H9 (cell line): Measurements from ENCODE around the gene ZNF133. TPM values are rescaled to one million over a fixed set of nuclear protein-coding genes. Genes with fewer than 3 reads are reported as not detected.

Experiments
- DNase-seq: peaks from one replicate; pipeline ENCODE4 v3.0.0-alpha.2; 2017
- H2AFZ ChIP-seq: one replicate; pipeline ENCODE4 v1.6.1; 2013; ENCODE audit warnings: mild to moderate bottlenecking, low read length, control low read depth, moderate library complexity
- H2AK5ac ChIP-seq: 2 replicates; pipeline ENCODE4 v1.6.1; 2013; ENCODE audit warnings: low read length, control low read depth, mixed read lengths; ENCODE audit not compliant: insufficient read length
- H2BK120ac ChIP-seq: one replicate; pipeline ENCODE4 v1.6.1; 2013; ENCODE audit warnings: low read depth, mild to moderate bottlenecking, low read length, control low read depth, inconsistent platforms; ENCODE audit not compliant: poor library complexity, severe bottlenecking
- H2BK12ac ChIP-seq: 2 replicates; pipeline ENCODE4 v1.6.1; 2013; ENCODE audit warnings: low read length, control low read depth, mixed read lengths, low read depth; ENCODE audit not compliant: insufficient read length
- H2BK15ac ChIP-seq: 2 replicates; pipeline ENCODE4 v1.6.1; 2013; ENCODE audit warnings: low read depth, low read length, control low read depth
- H2BK20ac ChIP-seq: one replicate; pipeline ENCODE4 v1.6.1; 2013; ENCODE audit warnings: low read depth, mild to moderate bottlenecking, low read length, control low read depth, inconsistent platforms; ENCODE audit not compliant: poor library complexity, severe bottlenecking
- H2BK5ac ChIP-seq: 2 replicates; pipeline ENCODE4 v1.6.1; 2013; ENCODE audit warnings: low read length, control low read depth, mixed read lengths; ENCODE audit not compliant: insufficient read length
- H3K14ac ChIP-seq: 2 replicates; pipeline ENCODE4 v1.6.1; 2013; ENCODE audit warnings: low read length, control low read depth; ENCODE audit not compliant: insufficient read depth
- H3K18ac ChIP-seq: 2 replicates; pipeline ENCODE4 v1.6.1; 2013; ENCODE audit warnings: low read depth, mild to moderate bottlenecking, mixed read lengths, low read length, control low read depth; ENCODE audit not compliant: insufficient read length
- H3K23ac ChIP-seq: 2 replicates; pipeline ENCODE4 v1.6.1; 2013; ENCODE audit warnings: low read length, control low read depth, mixed read lengths, low read depth; ENCODE audit not compliant: insufficient read length
- H3K23me2 ChIP-seq: 2 replicates; pipeline ENCODE4 v1.6.1; 2013; ENCODE audit warnings: low read depth, mild to moderate bottlenecking, mixed read lengths, low read length, control low read depth; ENCODE audit not compliant: insufficient read length, poor library complexity, severe bottlenecking
- H3K27ac ChIP-seq: 2 replicates; pipeline ENCODE4 v1.5.1; 2013; ENCODE audit warnings: low read length, control low read depth, mixed read lengths, low read depth; ENCODE audit not compliant: insufficient read length
- H3K27me3 ChIP-seq: 2 replicates; pipeline ENCODE4 v1.6.1; 2013; ENCODE audit warnings: low read length, control low read depth, inconsistent platforms; ENCODE audit not compliant: insufficient read depth
- H3K4ac ChIP-seq: 2 replicates; pipeline ENCODE4 v1.6.1; 2013; ENCODE audit warnings: low read depth, mild to moderate bottlenecking, control low read depth, inconsistent platforms, low read length, moderate library complexity
- H3K4me1 ChIP-seq: 2 replicates; pipeline ENCODE4 v1.6.1; 2013; ENCODE audit warnings: low read length, control low read depth, inconsistent platforms; ENCODE audit not compliant: insufficient read depth
- H3K4me2 ChIP-seq: 2 replicates; pipeline ENCODE4 v1.6.1; 2013; ENCODE audit warnings: low read length, control low read depth, mixed read lengths; ENCODE audit not compliant: insufficient read length, insufficient read depth
- H3K56ac ChIP-seq: 2 replicates; pipeline ENCODE4 v1.6.1; 2013; ENCODE audit warnings: low read depth, mild to moderate bottlenecking, mixed read lengths, low read length, control low read depth; ENCODE audit not compliant: insufficient read length
- H3K79me1 ChIP-seq: 2 replicates; pipeline ENCODE4 v1.6.1; 2013; ENCODE audit warnings: low read depth, mild to moderate bottlenecking, moderate library complexity, low read length, control low read depth, inconsistent platforms; ENCODE audit not compliant: insufficient read depth, poor library complexity, severe bottlenecking
- H3K79me2 ChIP-seq: 2 replicates; pipeline ENCODE4 v1.6.1; 2013; ENCODE audit warnings: low read length, control low read depth, inconsistent platforms; ENCODE audit not compliant: insufficient read depth
- H3K9ac ChIP-seq: 2 replicates; pipeline ENCODE4 v1.6.1; 2013; ENCODE audit warnings: low read length, control low read depth, mixed read lengths; ENCODE audit not compliant: insufficient read length; ENCODE audit errors: extremely low read depth
- H3K9me3 ChIP-seq: one replicate; pipeline ENCODE4 v1.6.1; 2013; ENCODE audit warnings: low read depth, low read length, inconsistent platforms; ENCODE audit not compliant: control insufficient read depth
- H3T11ph ChIP-seq: one replicate; pipeline ENCODE4 v1.6.1; 2013; ENCODE audit warnings: mild to moderate bottlenecking, low read length, control low read depth, inconsistent platforms
- H4K20me1 ChIP-seq: one replicate; pipeline ENCODE4 v1.6.1; 2013; ENCODE audit not compliant: control insufficient read depth, insufficient read length, insufficient read depth
- H4K5ac ChIP-seq: 2 replicates; pipeline ENCODE4 v1.6.1; 2013; ENCODE audit warnings: low read depth, mild to moderate bottlenecking, mixed read lengths, low read length, control low read depth; ENCODE audit not compliant: insufficient read length
- H4K8ac ChIP-seq: replicated peaks from 2 replicates; pipeline ENCODE4 v1.6.1; 2013; ENCODE audit warnings: low read length, control low read depth, mixed read lengths, low read depth; ENCODE audit not compliant: insufficient read length
- H4K91ac ChIP-seq: 2 replicates; pipeline ENCODE4 v1.6.1; 2013; ENCODE audit warnings: low read depth, mild to moderate bottlenecking, moderate library complexity, mixed read lengths, low read length, control low read depth; ENCODE audit not compliant: insufficient read length
- H3K27ac Mint-ChIP-seq, 3 experiments: 2 replicates in 2 of 3; 3 replicates in 1 of 3; pipeline ENCODE4 v1.8.0; 2020 to 2021; ENCODE audit warnings: mixed read lengths in 3 of 3, mild to moderate bottlenecking in 1 of 3, moderate library complexity in 1 of 3
- H3K27me3 Mint-ChIP-seq: 2 replicates; pipeline ENCODE4 v1.8.0; 2021; ENCODE audit warnings: low read depth, mild to moderate bottlenecking, moderate library complexity, mixed read lengths
- H3K36me3 Mint-ChIP-seq, 3 experiments: 2 replicates in 2 of 3; 3 replicates in 1 of 3; pipeline ENCODE4 v1.8.0; 2020 to 2021; ENCODE audit warnings: low read depth in 3 of 3, mixed read lengths in 3 of 3; ENCODE audit not compliant: insufficient read depth in 1 of 3
- H3K4me1 Mint-ChIP-seq, 2 experiments: 2 replicates each; pipeline ENCODE4 v1.8.0; 2020; ENCODE audit warnings: mixed read lengths in 2 of 2
- H3K4me3 Mint-ChIP-seq, 2 experiments: 2 replicates in 1 of 2; 3 replicates in 1 of 2; pipeline ENCODE4 v1.8.0; 2020 to 2021; ENCODE audit warnings: mild to moderate bottlenecking in 2 of 2, mixed read lengths in 2 of 2, moderate library complexity in 1 of 2
- H3K9me3 Mint-ChIP-seq, 2 experiments: 2 replicates in 1 of 2; 3 replicates in 1 of 2; pipeline ENCODE4 v1.8.0; 2020; ENCODE audit warnings: mild to moderate bottlenecking in 2 of 2, mixed read lengths in 2 of 2, moderate library complexity in 1 of 2
- CTCF ChIP-seq: fragments of 200-600 bp; sonication (generic); conservative IDR thresholded peaks from 3 replicates; pipeline ENCODE4 v1.8.0; 2021; ENCODE audit warnings: antibody characterized with exemption, mild to moderate bottlenecking
- WGBS: extraction: QIAGEN DNeasy Blood & Tissue Kit; methylation state at CpG from one replicate; pipeline ENCODE4 v1.1.7; 2013; ENCODE audit warnings: missing lambda C conversion rate, low lambda C conversion rate, mixed read lengths; ENCODE audit not compliant: insufficient read length; ENCODE audit errors: extremely low coverage; 5-methylcytosine and 5-hydroxymethylcytosine counted together
- total RNA-seq: library from RNA; stranded (reverse); gene quantifications from 2 replicates; pipeline ENCODE4 v1.2.1, GENCODE V29; 2021

ZNF133 gene
- total RNA-seq, 1 experiment from 2014 or later: 11.0 TPM

GRCh38 chr20:18323705-18324104, 35.4 kb downstream of the ZNF133 start:
- Histone ChIP-seq H3K9ac (no peak overlapping the region), H2BK12ac (no peak overlapping the region), H3K14ac (no peak overlapping the region), H3T11ph (no peak overlapping the region), H4K8ac (no peak overlapping the region), H2BK20ac (no peak overlapping the region), H3K4ac (no peak overlapping the region; the same call in 1 of the 2 replicates), H3K18ac (no peak overlapping the region), H2AFZ (no peak overlapping the region), H3K79me1 (no peaks in the 10 kb centered on the region), H2BK15ac (no peak overlapping the region), H3K4me2 (peak overlapping the region; percentile 24), H3K27me3 (no peaks in the 10 kb centered on the region), H3K23me2 (no peaks in the 10 kb centered on the region), H3K23ac (no peak overlapping the region), H2AK5ac (no peak overlapping the region), H3K27ac (peak overlapping the region; percentile 89), H3K4me1 (no peaks in the 10 kb centered on the region; the same call in 1 of the 2 replicates), H2BK120ac (no peak overlapping the region), H2BK5ac (no peak overlapping the region), H3K9me3 (no peaks in the 10 kb centered on the region), H4K5ac (no peak overlapping the region), H3K79me2 (no peaks in the 10 kb centered on the region), H4K20me1 (no peaks in the 10 kb centered on the region), H3K56ac (no peak overlapping the region), H4K91ac (no peak overlapping the region)
- Mint-ChIP-seq H3K4me3 (peak overlapping the region; percentile 45 to 58), H3K4me1 (peaks cover 36 to 47% of the 10 kb centered on the region in 2 experiments), H3K9me3 (peaks cover 11 to 20% of the 10 kb centered on the region in 2 experiments), H3K27ac (peak overlapping the region; percentile 91 to 99 (median 97)), H3K36me3 (peaks cover 2 to 23% (median 6%) of the 10 kb centered on the region in 3 experiments; a peak in 5 of 7 replicates), H3K27me3 (no peaks in the 10 kb centered on the region)
- WGBS: no CpG with 5 or more reads among the region's 4 CpGs
- no peak for TF ChIP-seq CTCF
- DNase-seq: peak; percentile 55
